ENCODE measurements around the gene BNIP1.

Gene BNIP1

DNA sequence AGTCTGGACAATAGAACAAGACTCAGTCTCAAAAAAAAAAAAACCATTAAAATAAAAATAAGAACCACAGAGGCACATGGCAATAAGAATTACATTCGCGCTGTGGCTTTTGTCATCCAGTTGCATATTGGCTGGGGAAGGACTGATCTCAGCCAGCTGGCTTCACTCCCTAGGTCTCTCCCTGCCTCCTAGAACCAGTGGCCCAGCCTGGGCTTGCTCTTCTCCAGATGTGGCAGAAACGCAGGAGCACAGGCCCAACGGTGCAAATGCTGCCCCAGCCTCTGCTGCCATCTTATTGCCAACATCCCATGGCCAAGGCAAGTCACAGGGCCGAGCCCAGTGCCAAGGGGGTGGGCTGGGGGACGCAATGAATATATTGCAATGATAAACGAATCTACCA is 53.7 kb downstream of the BNIP1 start:
- DNase-seq (ENCODE audit: insufficient read length) (no peak), FAIRE-seq (no peak)
- TF ChIP-seq POLR2A (IDR thresholded peaks at IDR 0.05; ENCODE audit: low read depth, low read length) = no peak

DNA sequence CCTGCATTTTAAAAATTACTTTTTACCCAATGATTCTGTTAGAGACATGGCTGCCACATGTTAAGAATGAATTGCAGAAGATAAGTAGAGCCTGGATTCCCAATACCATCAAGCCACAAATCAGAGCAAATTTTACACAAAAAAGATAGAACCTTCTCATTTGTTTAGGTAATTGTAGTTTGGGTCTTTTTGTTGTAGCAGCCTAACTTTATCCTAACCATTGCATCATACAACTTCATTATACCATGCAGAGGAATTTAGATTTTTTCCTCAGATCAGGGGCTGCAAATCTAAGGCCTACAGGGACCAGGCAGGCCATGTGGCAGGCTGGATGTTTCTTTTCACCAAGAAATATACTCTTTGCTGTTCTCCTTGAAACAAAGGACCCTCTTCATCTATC is 56.0 kb downstream of the BNIP1 start:
- DNase-seq (ENCODE audit: insufficient read length) (no peak), FAIRE-seq (no peak)
- TF ChIP-seq TAF1 (IDR thresholded peaks at IDR 0.05; ENCODE audit: borderline replicate concordance, low read depth, low read length) = no peak
- no peak for TF ChIP-seq POLR2A (IDR thresholded peaks at IDR 0.05; ENCODE audit: low read depth, low read length)
- TF ChIP-seq POLR2AphosphoS5 (IDR thresholded peaks at IDR 0.05; ENCODE audit: low read depth, low read length) = no peak

DNA sequence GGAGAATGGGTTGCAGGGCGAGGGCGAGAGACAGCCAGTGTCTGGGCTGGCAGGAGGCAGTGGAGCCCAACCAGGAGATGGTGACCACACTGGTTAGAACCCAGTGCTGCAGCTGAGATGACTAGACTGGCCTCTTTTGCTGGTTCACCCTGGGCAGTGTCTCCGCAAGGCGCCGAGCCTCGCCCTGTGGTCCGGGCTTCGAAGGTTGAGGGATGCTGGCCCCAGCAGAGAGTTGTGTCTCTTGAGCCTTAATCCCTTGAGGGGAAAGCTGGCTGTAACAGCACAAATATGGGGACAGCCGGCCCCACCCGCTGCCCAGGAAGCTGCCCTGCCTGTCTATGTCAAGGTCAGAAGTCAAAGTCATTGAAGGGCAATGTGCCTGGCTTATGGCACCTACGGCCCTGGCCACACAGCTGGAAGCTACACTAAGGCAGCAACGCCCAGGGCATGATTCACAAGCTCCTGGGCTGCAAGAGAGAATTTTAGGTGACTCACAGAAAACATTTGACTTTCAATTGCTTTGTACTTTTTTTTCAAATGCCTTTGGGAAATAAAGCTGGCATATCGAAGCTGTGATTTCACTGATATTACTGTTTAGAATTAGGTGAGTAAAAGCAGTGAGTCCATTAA is 57.4 kb downstream of the BNIP1 start:
- FAIRE-seq (no peak), DNase-seq (ENCODE audit: insufficient read length) (no peak)
- TF ChIP-seq POLR2AphosphoS5 (IDR thresholded peaks at IDR 0.05; ENCODE audit: low read depth, low read length) (no peak), TAF1 (IDR thresholded peaks at IDR 0.05; ENCODE audit: borderline replicate concordance, low read depth, low read length) (no peak), POLR2A (IDR thresholded peaks at IDR 0.05; ENCODE audit: low read depth, low read length) (no peak)

DNA sequence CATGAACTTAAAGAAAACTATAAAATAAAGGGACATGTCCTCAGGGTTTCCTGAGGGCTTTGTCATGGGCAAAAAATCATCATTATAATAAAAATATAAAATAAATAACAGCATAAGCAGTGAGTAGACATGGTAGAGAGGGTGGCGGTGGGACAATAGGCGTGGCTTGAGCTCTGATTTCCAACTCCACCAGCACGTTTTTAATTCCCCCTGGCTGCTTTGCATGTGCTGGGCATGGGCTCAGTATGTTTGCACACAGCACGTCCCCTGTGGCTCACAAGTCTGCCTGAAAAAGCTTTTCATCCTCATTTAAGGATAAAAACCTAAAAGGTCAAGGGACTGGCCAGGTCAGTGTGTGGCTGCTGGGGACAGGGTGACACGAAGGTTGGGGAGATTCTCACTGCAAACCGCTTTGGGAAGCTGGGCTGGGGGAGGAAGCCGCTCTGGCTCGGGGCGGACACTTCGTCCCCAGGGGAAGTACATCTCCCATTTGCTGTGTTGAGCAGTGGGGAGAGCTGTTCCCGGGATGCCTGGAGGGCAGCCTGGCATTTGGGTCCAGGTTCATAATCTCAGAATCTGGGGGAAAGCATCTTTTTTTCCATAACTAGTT is 58.0 kb downstream of the BNIP1 start:
- TF ChIP-seq POLR2AphosphoS5 (IDR thresholded peaks at IDR 0.05; ENCODE audit: low read depth, low read length) (no peak), POLR2A (IDR thresholded peaks at IDR 0.05; ENCODE audit: low read depth, low read length) (no peak), TAF1 (IDR thresholded peaks at IDR 0.05; ENCODE audit: borderline replicate concordance, low read depth, low read length) (no peak)
- FAIRE-seq = no peak
- DNase-seq (ENCODE audit: insufficient read length) = no peak

DNA sequence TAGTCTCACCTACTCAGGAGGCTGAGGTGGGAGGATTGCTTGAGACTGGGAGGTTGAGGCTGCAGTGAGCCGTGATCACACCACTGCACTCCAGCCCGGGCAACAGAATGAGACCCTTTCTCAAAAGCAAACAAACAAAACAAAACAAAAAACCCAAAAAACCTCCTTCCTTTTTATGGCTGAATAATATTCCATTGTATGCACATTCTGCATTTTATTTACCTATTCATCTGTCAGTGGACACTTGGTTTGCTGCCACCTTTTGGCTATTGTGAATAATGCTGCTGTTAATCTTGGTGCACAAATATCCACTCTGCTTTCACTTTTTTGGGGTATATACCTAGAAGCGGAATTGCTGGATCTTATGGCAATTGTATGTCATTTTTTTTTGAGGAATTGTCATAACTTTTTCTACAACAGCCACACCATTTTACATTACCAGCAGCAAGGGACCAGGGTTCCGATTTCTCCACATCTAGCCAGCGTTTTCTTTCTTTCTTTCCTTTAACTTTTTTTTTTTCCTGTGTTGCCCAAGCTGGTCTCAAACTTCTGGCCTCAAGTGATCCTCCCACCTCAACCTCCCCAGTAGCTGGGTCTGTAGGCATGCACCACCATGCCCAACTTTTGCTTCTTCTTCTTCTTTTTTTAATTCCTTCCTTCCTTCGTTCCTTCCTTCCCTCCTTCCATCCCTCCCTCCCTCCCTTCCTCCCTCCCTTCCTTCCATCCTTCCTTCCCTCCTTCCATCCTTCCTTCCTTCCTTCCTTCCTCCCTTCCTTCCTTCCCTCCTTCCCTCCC is 60.1 kb downstream of the BNIP1 start:
- peak; percentile 77 for FAIRE-seq
- TF ChIP-seq POLR2AphosphoS5 (IDR thresholded peaks at IDR 0.05; ENCODE audit: low read depth, low read length) = no peak
- TF ChIP-seq POLR2A (IDR thresholded peaks at IDR 0.05; ENCODE audit: low read depth, low read length) = no peak
- no peak for TF ChIP-seq TAF1 (IDR thresholded peaks at IDR 0.05; ENCODE audit: borderline replicate concordance, low read depth, low read length)
- DNase-seq (ENCODE audit: insufficient read length) = no peak

DNA sequence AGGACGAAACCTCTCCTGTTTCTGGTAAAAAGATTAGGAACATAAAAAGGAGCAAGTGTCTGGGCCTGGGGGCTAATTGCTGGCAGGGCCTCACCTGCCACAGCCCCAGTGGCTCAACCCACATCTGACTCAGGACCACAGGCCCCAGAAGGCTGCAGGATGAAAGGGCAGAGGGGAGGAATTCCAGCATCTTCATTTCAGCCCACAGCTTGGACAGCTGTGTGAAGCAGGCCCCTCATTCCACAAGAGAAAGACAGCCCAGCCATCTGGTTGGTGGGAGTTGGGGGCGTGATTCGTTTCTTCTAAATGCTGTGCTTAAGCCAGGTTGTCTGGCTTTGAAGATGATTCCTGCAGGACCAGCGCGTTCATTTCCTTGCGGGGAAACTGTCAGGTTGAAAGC is 61.6 kb downstream of the BNIP1 start:
- FAIRE-seq (no peak), DNase-seq (ENCODE audit: insufficient read length) (no peak)
- TF ChIP-seq TAF1 (IDR thresholded peaks at IDR 0.05; ENCODE audit: borderline replicate concordance, low read depth, low read length) (no peak), POLR2A (IDR thresholded peaks at IDR 0.05; ENCODE audit: low read depth, low read length) (no peak), POLR2AphosphoS5 (IDR thresholded peaks at IDR 0.05; ENCODE audit: low read depth, low read length) (no peak)

DNA sequence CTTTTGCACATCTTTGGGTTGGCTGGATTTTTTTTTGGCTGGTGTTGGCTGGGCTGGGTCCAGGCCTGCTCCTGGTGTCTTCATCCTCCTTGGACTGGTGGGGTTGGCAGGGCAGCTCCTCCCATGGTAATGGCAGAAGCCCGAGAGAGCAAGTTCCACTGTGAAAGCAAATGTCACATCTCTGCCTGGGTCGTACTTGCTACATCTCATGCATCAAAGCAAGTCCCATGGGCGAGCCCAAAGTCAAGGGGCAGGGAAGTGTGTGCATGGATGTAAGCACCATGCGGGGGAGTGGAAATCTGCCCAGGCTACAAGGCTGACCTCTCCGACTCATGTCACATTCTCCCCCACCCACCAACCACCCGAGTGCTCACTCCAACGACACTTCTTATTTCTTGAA is 64.0 kb downstream of the BNIP1 start:
- FAIRE-seq (no peak), DNase-seq (ENCODE audit: insufficient read length) (no peak)
- TF ChIP-seq TAF1 (IDR thresholded peaks at IDR 0.05; ENCODE audit: borderline replicate concordance, low read depth, low read length) (no peak), POLR2AphosphoS5 (IDR thresholded peaks at IDR 0.05; ENCODE audit: low read depth, low read length) (no peak), POLR2A (IDR thresholded peaks at IDR 0.05; ENCODE audit: low read depth, low read length) (no peak)

DNA sequence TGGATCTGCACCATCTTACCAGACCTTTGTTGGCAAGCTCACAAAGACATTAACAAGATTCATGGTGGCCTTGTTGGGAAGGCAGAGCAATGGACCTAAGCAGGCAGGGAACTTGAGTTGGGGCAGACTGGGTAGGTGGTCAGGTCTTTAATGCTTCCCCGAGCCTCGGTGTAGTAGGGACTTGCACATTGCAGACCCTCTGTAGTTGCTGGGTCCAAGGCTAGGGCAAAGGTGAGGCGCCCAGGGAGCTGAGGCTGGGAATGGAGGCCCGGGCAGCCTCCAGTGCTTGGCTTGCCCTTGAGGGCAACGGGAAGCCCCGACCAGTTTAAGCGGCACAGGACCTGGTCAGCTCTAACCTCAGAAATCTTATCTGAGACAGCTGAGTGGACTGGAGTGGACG is 66.5 kb downstream of the BNIP1 start:
- DNase-seq (ENCODE audit: insufficient read length) (no peak), FAIRE-seq (no peak)
- TF ChIP-seq POLR2A (IDR thresholded peaks at IDR 0.05; ENCODE audit: low read depth, low read length) (no peak), TAF1 (IDR thresholded peaks at IDR 0.05; ENCODE audit: borderline replicate concordance, low read depth, low read length) (no peak), POLR2AphosphoS5 (IDR thresholded peaks at IDR 0.05; ENCODE audit: low read depth, low read length) (no peak)

DNA sequence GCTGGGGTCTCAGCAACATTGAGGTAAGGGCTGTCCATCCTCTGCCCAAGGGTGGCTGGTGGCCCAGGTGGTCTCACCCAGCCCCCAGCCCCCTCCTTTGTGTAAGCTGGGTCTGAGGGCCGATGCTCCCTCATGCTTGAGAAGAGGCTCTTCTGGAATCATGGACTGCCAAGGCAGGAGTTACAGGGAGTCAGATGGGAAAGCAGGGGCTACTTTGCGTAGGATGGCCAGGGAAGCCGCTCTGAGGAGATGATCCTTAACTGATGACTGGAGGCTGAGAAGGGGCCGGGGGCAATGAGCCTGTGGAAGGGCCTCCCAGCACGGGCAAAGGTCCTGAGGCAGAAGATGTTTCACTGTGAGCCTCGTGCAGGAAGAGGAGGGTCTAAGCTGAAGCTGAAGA is 67.0 kb downstream of the BNIP1 start:
- FAIRE-seq (no peak), DNase-seq (ENCODE audit: insufficient read length) (no peak)

DNA sequence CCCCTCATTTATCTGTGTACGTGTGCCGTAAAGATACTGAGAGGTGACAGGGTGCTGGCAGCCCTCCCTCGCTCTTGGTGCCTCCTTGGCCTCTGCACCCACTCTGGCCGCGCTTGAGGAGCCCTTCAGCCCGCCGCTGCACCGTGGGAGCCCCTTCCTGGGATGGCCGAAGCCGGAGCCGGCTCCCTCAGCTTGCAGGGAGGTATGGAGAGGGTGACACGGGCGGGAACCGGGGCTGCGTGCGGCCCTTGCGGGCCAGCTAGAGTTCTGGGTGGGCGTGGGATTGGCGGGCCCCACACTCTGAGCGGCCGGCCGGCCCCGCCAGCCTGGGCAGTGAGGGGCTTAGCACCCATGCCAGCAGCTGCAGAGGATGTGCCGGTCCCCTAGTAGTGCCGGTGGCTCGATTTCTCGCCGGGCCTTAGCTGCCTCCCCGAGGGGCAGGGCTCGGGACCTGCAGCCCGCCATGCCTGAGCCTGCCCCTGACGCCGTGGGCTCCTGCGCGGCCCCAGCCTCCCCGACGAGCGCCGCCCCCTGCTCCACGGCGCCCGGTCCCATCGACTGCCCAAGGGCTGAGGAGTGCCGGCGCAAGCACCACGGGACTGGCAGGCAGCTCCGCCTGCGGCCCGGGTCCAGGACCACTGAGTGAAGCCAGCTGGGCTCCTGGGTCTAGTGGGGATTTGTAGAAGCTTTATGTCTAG is 69.1 kb downstream of the BNIP1 start:
- FAIRE-seq = no peak

More for the DNA sequence above, 67.0 kb downstream of the BNIP1 start:
- TF ChIP-seq TAF1 (IDR thresholded peaks at IDR 0.05; ENCODE audit: borderline replicate concordance, low read depth, low read length) = no peak
- TF ChIP-seq POLR2A (IDR thresholded peaks at IDR 0.05; ENCODE audit: low read depth, low read length) = no peak
- no peak for TF ChIP-seq POLR2AphosphoS5 (IDR thresholded peaks at IDR 0.05; ENCODE audit: low read depth, low read length)

More for the DNA sequence above, 69.1 kb downstream of the BNIP1 start:
- no peak for DNase-seq (ENCODE audit: insufficient read length)
- TF ChIP-seq POLR2A (IDR thresholded peaks at IDR 0.05; ENCODE audit: low read depth, low read length) (no peak), TAF1 (IDR thresholded peaks at IDR 0.05; ENCODE audit: borderline replicate concordance, low read depth, low read length) (no peak), POLR2AphosphoS5 (IDR thresholded peaks at IDR 0.05; ENCODE audit: low read depth, low read length) (no peak)
